Stomach (tissue), 4 donors: ENCODE data around the gene NCOA5.

Source experiments
- EP300 ChIP-seq: sonication (generic); formaldehyde crosslinking; IDR thresholded peaks from one replicate; pipeline ENCODE4 v1.6.1; 2017; ENCODE audit warnings: antibody characterized with exemption
- POLR2A ChIP-seq, 4 donors: fragments of 450-650 bp; IDR thresholded peaks; one replicate each; pipeline ENCODE4 v1.6.1; 2016; ENCODE audit warnings: antibody characterized with exemption in 4 of 4, control low read depth in 2 of 4, mild to moderate bottlenecking in 1 of 4, moderate library complexity in 1 of 4
- POLR2AphosphoS5 ChIP-seq, 3 donors: sonication (generic); formaldehyde crosslinking; IDR thresholded peaks; one replicate each; pipeline ENCODE4 v1.6.1; 2016; ENCODE audit warnings: antibody characterized with exemption in 3 of 3
- TF ChIP-seq, protein P1 (sequence below), 7 experiments: fragments of 450-650 bp in 4 of 7; fragments of 200-600 bp in 3 of 7; sonication (generic) in 3 of 7; IDR thresholded peaks; one replicate each; pipeline ENCODE4 v1.5.1; 2016 to 2019; ENCODE audit warnings: antibody characterized with exemption in 7 of 7, control low read depth in 2 of 7, mild to moderate bottlenecking in 1 of 7

DNA sequence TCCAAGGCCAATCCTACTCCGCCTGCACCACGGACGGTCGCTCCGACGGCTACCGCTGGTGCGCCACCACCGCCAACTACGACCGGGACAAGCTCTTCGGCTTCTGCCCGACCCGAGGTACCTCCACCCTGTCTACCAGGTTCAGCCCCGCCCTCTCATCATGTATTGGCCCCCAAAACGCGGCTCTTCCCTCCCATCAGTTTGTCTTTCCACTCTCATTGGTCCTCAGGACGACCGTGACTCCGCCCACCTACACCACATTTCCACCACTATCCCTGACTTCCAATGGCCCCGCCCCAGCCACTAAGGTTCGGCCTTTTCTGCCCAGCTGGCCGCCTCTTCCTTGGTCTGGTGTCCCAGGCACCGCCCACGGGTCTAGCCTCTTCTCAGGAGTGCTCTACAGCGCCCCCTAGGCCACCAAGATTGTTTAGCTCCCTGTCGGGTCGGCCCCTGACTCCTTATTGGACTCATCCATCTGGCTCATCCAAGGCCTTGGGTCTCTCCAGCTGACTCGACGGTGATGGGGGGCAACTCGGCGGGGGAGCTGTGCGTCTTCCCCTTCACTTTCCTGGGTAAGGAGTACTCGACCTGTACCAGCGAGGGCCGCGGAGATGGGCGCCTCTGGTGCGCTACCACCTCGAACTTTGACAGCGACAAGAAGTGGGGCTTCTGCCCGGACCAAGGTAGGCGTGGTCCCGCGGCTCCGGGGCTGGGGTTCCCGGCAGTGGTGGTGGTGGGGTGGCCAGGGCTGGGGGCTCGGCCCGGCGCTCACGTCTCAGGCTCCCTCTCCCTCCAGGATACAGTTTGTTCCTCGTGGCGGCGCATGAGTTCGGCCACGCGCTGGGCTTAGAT lies 77.9 kb downstream of the NCOA5 start:
- TF ChIP-seq, protein P1, sequence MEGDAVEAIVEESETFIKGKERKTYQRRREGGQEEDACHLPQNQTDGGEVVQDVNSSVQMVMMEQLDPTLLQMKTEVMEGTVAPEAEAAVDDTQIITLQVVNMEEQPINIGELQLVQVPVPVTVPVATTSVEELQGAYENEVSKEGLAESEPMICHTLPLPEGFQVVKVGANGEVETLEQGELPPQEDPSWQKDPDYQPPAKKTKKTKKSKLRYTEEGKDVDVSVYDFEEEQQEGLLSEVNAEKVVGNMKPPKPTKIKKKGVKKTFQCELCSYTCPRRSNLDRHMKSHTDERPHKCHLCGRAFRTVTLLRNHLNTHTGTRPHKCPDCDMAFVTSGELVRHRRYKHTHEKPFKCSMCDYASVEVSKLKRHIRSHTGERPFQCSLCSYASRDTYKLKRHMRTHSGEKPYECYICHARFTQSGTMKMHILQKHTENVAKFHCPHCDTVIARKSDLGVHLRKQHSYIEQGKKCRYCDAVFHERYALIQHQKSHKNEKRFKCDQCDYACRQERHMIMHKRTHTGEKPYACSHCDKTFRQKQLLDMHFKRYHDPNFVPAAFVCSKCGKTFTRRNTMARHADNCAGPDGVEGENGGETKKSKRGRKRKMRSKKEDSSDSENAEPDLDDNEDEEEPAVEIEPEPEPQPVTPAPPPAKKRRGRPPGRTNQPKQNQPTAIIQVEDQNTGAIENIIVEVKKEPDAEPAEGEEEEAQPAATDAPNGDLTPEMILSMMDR (IDR thresholded peaks at IDR 0.05): no peak
- TF ChIP-seq POLR2AphosphoS5 (IDR thresholded peaks at IDR 0.05) (no peak), EP300 (no peak), POLR2A (IDR thresholded peaks at IDR 0.05) (no peak)
